GM21723 (cell line): Measurements from ENCODE around the gene MOXD1.

Experiments
- ATAC-seq: cut with Tn5 transposase; IDR thresholded peaks from one replicate; pipeline ENCODE4 v1.9.1; 2021; ENCODE audit warnings: mild to moderate bottlenecking, moderate library complexity; ENCODE audit not compliant: unreplicated experiment

The MOXD1 gene

GRCh38 chr6:132400555-132400882 is 756 bp downstream of the MOXD1 start:
- ATAC-seq: no peak

GRCh38 chr6:132399376-132400074 is 1.8 kb downstream of the MOXD1 start:
- ATAC-seq: no peak

- no peak for ATAC-seq
Observed at GRCh38 chr6:132395015-132395597, 6.2 kb downstream of the MOXD1 start.

- ATAC-seq: no peak
Observed at GRCh38 chr6:132392792-132393191, 8.5 kb downstream of the MOXD1 start.

GRCh38 chr6:132392270-132392646 is 9.0 kb downstream of the MOXD1 start:
- ATAC-seq: no peak

- no peak for ATAC-seq
Observed at GRCh38 chr6:132391391-132392269, 9.6 kb downstream of the MOXD1 start.

GRCh38 chr6:132390451-132390850 is 10.8 kb downstream of the MOXD1 start:
- no peak for ATAC-seq

- ATAC-seq: no peak
Observed at GRCh38 chr6:132390017-132390416, 11.3 kb downstream of the MOXD1 start.

- ATAC-seq: no peak
Observed at GRCh38 chr6:132388291-132388690, 13.0 kb downstream of the MOXD1 start.

GRCh38 chr6:132382630-132383175 is 18.6 kb downstream of the MOXD1 start:
- no peak for ATAC-seq

- ATAC-seq: no peak
Observed at GRCh38 chr6:132381381-132381780, 19.9 kb downstream of the MOXD1 start.

- no peak for ATAC-seq
Observed at GRCh38 chr6:132380358-132381029, 20.8 kb downstream of the MOXD1 start.

- ATAC-seq: no peak
Observed at GRCh38 chr6:132369526-132369925, 31.7 kb downstream of the MOXD1 start.

GRCh38 chr6:132368916-132369481 is 32.3 kb downstream of the MOXD1 start:
- no peak for ATAC-seq

- ATAC-seq: peak; percentile 96
Observed at GRCh38 chr6:132365281-132365907, 35.9 kb downstream of the MOXD1 start.

GRCh38 chr6:132364306-132365074 is 36.8 kb downstream of the MOXD1 start:
- ATAC-seq: no peak

GRCh38 chr6:132362442-132363185 is 38.7 kb downstream of the MOXD1 start:
- no peak for ATAC-seq

- ATAC-seq: no peak
Observed at GRCh38 chr6:132361101-132361500, 40.2 kb downstream of the MOXD1 start.

- ATAC-seq: no peak
Observed at GRCh38 chr6:132359886-132360285, 41.4 kb downstream of the MOXD1 start.
